Stimulated activated CD4-positive, alpha-beta T cell treated with anti-CD3 and anti-CD28 coated beads, Interleukin-2, amount 100 ng/mL, for 48 hours (primary cell): ENCODE results near the gene KLK10.

Experiments used
- DNase-seq, 2 donors: peaks; one replicate each; pipeline ENCODE4 v3.0.0-alpha.2; 2020

Gene KLK10

DNA sequence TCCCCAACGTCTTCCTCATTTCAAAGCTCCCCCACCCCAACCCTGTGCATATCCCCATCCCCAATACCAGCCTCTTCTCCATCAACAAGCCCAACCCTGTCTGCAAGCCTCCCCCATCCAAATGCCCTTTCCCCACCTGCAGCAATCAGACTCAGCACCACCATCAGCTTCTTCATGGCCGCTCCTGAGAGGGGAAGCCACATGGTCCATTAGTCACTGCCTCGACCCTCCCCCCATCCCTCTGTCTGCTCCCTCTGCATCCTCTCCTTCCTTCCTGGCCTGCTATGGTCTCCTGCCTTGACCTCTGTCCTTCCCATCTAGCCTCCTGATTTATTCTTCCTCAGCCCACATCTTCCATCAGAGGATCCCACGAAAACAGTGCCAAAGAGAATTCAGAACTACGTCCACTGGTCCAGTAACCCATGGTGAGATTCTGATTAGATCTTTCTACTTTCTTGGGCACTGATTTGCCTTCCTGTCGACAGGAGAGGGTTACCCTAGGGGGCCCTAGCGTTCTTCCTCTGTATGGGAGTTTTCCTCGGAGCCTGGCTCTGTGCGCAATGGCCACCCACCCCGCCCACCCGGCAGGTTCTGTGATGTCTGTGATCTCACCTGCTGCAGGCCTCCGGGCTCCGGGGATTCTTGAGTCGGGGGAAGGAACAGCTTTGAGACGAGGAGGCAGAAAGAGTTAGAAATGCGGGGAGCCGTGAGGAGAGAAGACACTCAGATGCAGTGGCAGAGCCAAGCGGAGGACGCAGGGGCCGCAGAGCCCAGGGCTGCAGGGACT is 51.4 kb downstream of the KLK10 start:
- DNase-seq = no peak

DNA sequence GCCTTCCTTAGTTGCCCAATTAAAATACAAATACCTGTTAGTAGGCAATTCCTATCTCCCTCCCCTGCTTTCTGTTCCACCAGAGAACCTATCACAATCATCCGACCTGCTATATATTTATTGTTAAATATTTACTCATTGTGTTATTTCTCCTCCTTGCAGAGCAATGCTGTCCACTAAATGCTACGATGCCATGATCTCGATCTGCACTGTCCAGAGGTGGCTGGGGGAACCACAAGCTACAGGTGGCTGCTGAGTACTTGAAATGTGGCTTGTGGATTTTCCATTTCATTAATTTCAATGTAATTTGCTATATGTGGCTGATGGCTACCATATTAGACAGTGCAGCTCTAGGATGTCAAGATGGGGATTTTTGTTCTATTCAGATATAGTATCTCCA is 55.2 kb downstream of the KLK10 start:
- no peak for DNase-seq

- DNase-seq = no peak
Measured at GRCh38 chr19:50963381-50963780, 56.1 kb downstream of the KLK10 start.
